OCI-LY7 (cell line): ENCODE results near the gene GAPDH. TPM values are rescaled to one million over a fixed set of nuclear protein-coding genes. Genes with fewer than 3 reads are reported as not detected.
"Not testable (repeated sequence)": the region's sequence is repeated elsewhere in the genome, so short reads cannot be mapped to it uniquely, and the experiment has no call there.

ENCODE experiments used
- BruUV-seq: library from RNA; stranded (reverse); fragments of 400-500 nt; replicated peaks from 2 replicates; lab custom pipeline; 2021; lab: Mats Ljungman, UMichigan
- CTCF ChIA-PET: fragments of 300-600 bp; sonication (Branson Sonifier 250); formaldehyde crosslinking; loops from one replicate; lab custom pipeline; 2022; ENCODE audit warnings: antibody characterized with exemption; ENCODE audit not compliant: unreplicated experiment; lab: Charles Lee
- POLR2A ChIA-PET: fragments of 300-600 bp; sonication (Branson Sonifier 250); formaldehyde crosslinking; loops from one replicate; lab custom pipeline; 2022; ENCODE audit warnings: antibody characterized with exemption; lab: Charles Lee
- DNase-seq: peaks from one replicate; pipeline ENCODE4 v3.0.0-alpha.2; 2015; ENCODE audit warnings: low spot score
- H2AFZ ChIP-seq: fragments of 200-600 bp; sonication (generic), shearing (Covaris generic); 2 replicates; pipeline ENCODE4 v1.6.1; 2014; ENCODE audit warnings: mild to moderate bottlenecking, antibody characterized with exemption, low read length, moderate library complexity
- H3K27ac ChIP-seq: fragments of 200-600 bp; sonication (generic); 2 replicates; pipeline ENCODE4 v1.5.1; 2014; ENCODE audit warnings: mixed run types, low read depth, mild to moderate bottlenecking, moderate library complexity, low read length, inconsistent platforms; ENCODE audit not compliant: poor library complexity, severe bottlenecking
- H3K36me3 ChIP-seq: fragments of 200-600 bp; sonication (generic); 2 replicates; pipeline ENCODE4 v1.6.1; 2014; ENCODE audit warnings: mild to moderate bottlenecking, antibody characterized with exemption, low read length, moderate library complexity, mixed read lengths; ENCODE audit not compliant: insufficient read depth
- H3K4me1 ChIP-seq: fragments of 200-600 bp; sonication (generic); 2 replicates; pipeline ENCODE4 v1.5.1; 2014; ENCODE audit warnings: mild to moderate bottlenecking, low read length; ENCODE audit not compliant: insufficient read depth, poor library complexity, severe bottlenecking
- H3K4me2 ChIP-seq: fragments of 200-600 bp; sonication (generic); 2 replicates; pipeline ENCODE4 v1.6.1; 2014; ENCODE audit warnings: mild to moderate bottlenecking, low read length
- H3K4me3 ChIP-seq: fragments of 200-600 bp; sonication (generic); 2 replicates; pipeline ENCODE4 v1.5.1; 2014; ENCODE audit warnings: mild to moderate bottlenecking, low read depth, low read length; ENCODE audit not compliant: poor library complexity, severe bottlenecking
- H3K79me2 ChIP-seq: fragments of 200-600 bp; sonication (generic); 2 replicates; pipeline ENCODE4 v1.6.1; 2016; ENCODE audit warnings: low read depth, mild to moderate bottlenecking, low read length, moderate library complexity, mixed read lengths; ENCODE audit not compliant: insufficient read depth
- H3K9me2 ChIP-seq: fragments of 200-600 bp; sonication (generic); 2 replicates; pipeline ENCODE4 v1.6.1; 2016; ENCODE audit warnings: mild to moderate bottlenecking, low read length, mixed read lengths; ENCODE audit not compliant: insufficient read depth
- H3K9me3 ChIP-seq: fragments of 200-600 bp; sonication (generic); 2 replicates; pipeline ENCODE4 v1.6.1; 2014; ENCODE audit warnings: mild to moderate bottlenecking, mixed run types, low read length, mixed read lengths
- H4K20me1 ChIP-seq: fragments of 200-600 bp; sonication (generic); 2 replicates; pipeline ENCODE4 v1.6.1; 2014; ENCODE audit warnings: mild to moderate bottlenecking, antibody characterized with exemption, low read length, moderate library complexity, mixed read lengths; ENCODE audit not compliant: insufficient read depth
- EZH2phosphoT487 ChIP-seq: fragments of 200-600 bp; sonication (generic); IDR thresholded peaks from 2 replicates; pipeline ENCODE4 v1.6.1; 2018; ENCODE audit warnings: low read depth, borderline replicate concordance, mild to moderate bottlenecking, mixed run types, antibody characterized with exemption, low read length, moderate library complexity, mixed read lengths
- intact Hi-C: fragments of 100-400 bp; cut with micrococcal nuclease; formaldehyde crosslinking; loops from one replicate; pipeline ENCODE4 v1.10.0; 2022; ENCODE audit not compliant: unreplicated experiment
- total RNA-seq, 2 experiments: library from RNA; depleted of rRNA in 1 of 2; stranded (reverse); fragments of >200 nt in 1 of 2; shearing (Covaris generic) in 1 of 2; gene quantifications; 2 replicates each; pipeline ENCODE4 v1.2.3, GENCODE V29; 2014 to 2022
- TF ChIP-seq, protein P1 (sequence below): fragments of 200-600 bp; sonication (generic); conservative IDR thresholded peaks from 2 replicates; pipeline ENCODE4 v1.5.1; 2014; ENCODE audit warnings: mild to moderate bottlenecking, antibody characterized with exemption, low read length, moderate library complexity, mixed read lengths

GAPDH gene
- total RNA-seq, 2 experiments from 2014 or later: 3,801 to 4,502 TPM

GRCh38 chr12:6555018-6555691 lies 20.8 kb downstream of the GAPDH start:
- intact Hi-C loops: loop anchor here (2.0 to 5.0 kb wide), 2 partner anchors 224 to 272 kb away; partner anchors contain the start of gene P3H3
- H3K4me3 ChIP-seq: peak overlapping the region; percentile 92
- H3K79me2 ChIP-seq: peaks cover 39% of the 10 kb centered on the region
- no peaks in the 10 kb centered on the region for H3K9me2 ChIP-seq
- H3K27ac ChIP-seq: peak overlapping the region; percentile 49
- no peak for TF ChIP-seq EZH2phosphoT487
- TF ChIP-seq, protein P1, sequence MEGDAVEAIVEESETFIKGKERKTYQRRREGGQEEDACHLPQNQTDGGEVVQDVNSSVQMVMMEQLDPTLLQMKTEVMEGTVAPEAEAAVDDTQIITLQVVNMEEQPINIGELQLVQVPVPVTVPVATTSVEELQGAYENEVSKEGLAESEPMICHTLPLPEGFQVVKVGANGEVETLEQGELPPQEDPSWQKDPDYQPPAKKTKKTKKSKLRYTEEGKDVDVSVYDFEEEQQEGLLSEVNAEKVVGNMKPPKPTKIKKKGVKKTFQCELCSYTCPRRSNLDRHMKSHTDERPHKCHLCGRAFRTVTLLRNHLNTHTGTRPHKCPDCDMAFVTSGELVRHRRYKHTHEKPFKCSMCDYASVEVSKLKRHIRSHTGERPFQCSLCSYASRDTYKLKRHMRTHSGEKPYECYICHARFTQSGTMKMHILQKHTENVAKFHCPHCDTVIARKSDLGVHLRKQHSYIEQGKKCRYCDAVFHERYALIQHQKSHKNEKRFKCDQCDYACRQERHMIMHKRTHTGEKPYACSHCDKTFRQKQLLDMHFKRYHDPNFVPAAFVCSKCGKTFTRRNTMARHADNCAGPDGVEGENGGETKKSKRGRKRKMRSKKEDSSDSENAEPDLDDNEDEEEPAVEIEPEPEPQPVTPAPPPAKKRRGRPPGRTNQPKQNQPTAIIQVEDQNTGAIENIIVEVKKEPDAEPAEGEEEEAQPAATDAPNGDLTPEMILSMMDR: no peak
- no TSS peak for BruUV-seq
- peak; percentile 32 for DNase-seq
- CTCF ChIA-PET: interaction anchor here (1.2 kb wide), 1 partner anchor 15 kb away, joined by 5 read pairs; no protein-coding TSS in a partner anchor
- H2AFZ ChIP-seq: 0 out of 2 replicates have a peak overlapping the region, but pooled peaks have one; percentile 50
- peaks cover 40% of the 10 kb centered on the region for H3K4me1 ChIP-seq
- POLR2A ChIA-PET: interaction anchor here (1.4 kb wide), 1 partner anchor 21 kb away, joined by 8 read pairs; the partner anchor contains the start of gene GAPDH
- peak overlapping the region; percentile 92 for H3K4me2 ChIP-seq
- H3K36me3 ChIP-seq: peaks cover 63% of the 10 kb centered on the region
- H3K9me3 ChIP-seq: no peaks in the 10 kb centered on the region
- no peaks in the 10 kb centered on the region; the same call in 1 of the 2 replicates for H4K20me1 ChIP-seq

- DNase-seq, H3K9me3 ChIP-seq, CTCF ChIA-PET, H3K9me2 ChIP-seq, BruUV-seq, H2AFZ ChIP-seq, H3K4me3 ChIP-seq, H4K20me1 ChIP-seq: not testable (repeated sequence)
- H3K4me2 ChIP-seq: peak overlapping the region; percentile 50; the same call in 1 of the 2 replicates
- intact Hi-C loops: loop anchor here (5.0 kb wide), 1 partner anchor 271 kb away; the partner anchor contains the start of gene P3H3
- peaks cover 37% of the 10 kb centered on the region for H3K79me2 ChIP-seq
- H3K27ac ChIP-seq: peak overlapping the region; percentile 4
- peaks cover 71% of the 10 kb centered on the region for H3K36me3 ChIP-seq
- peaks cover 40% of the 10 kb centered on the region for H3K4me1 ChIP-seq
- POLR2A ChIA-PET: interaction anchor here (0.6 kb wide), 1 partner anchor 43 kb away, joined by 4 read pairs; no protein-coding TSS in a partner anchor
These were observed 22.1 kb downstream of the GAPDH start for GRCh38 chr12:6556496-6556817.

- TF ChIP-seq EZH2phosphoT487: no peak
- TF ChIP-seq, protein P1: no peak
- Histone ChIP-seq H3K9me2 (no peaks in the 10 kb centered on the region), H3K27ac (peak overlapping the region; percentile 4), H3K4me3 (no peak overlapping the region), H3K4me2 (peak overlapping the region; percentile 50; the same call in 1 of the 2 replicates), H2AFZ (no peak overlapping the region), H3K79me2 (peaks cover 34% of the 10 kb centered on the region), H3K4me1 (peaks cover 40% of the 10 kb centered on the region), H3K36me3 (peaks cover 71% of the 10 kb centered on the region), H4K20me1 (no peaks in the 10 kb centered on the region; the same call in 1 of the 2 replicates), H3K9me3 (no peaks in the 10 kb centered on the region)
- no TSS peak for BruUV-seq
- intact Hi-C loops: loop anchor here (5.0 kb wide), 1 partner anchor 270 kb away; the partner anchor contains the start of gene P3H3
- ChIA-PET CTCF (interaction anchor here (0.5 to 1.3 kb wide), 2 partner anchors 10 to 14 kb away, joined by 3 to 5 read pairs; no protein-coding TSS in a partner anchor), POLR2A (interaction anchor here (0.6 to 1.9 kb wide), 2 partner anchors 10 to 43 kb away, joined by 4 to 6 read pairs; no protein-coding TSS in a partner anchor)
- no peak for DNase-seq
These were observed 22.5 kb downstream of the GAPDH start for GRCh38 chr12:6556857-6557256.
